Cortex of kidney (tissue), 1 donor: ENCODE data around the gene S100A2.
"Not testable (repeated sequence)": the region's sequence is repeated elsewhere in the genome, so short reads cannot be mapped to it uniquely, and the experiment has no call there.

Experiments used
- DNase-seq: peaks from one replicate; lab custom pipeline; 2025; lab: John Stamatoyannopoulos, UW

The S100A2 gene

DNA sequence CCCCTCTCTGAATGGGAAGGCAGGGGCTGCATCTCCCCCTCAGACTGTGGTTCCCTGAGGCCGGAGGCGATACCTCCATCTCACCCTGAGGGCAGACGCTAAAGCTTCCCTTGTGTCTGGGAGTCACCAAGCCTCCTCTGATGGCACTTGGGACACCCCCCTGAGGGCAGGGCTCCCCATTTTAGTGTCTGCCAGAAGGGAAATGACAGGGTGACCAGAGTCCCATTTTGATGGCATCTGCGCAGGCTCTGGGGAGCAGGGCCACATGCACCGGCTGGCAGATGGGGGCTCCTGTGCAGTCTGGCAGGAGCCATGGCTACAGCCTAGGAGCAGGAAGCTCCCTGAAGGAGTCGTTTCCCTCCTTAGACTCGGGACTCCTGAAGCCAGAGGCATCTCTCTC is 1.7 kb downstream of the S100A2 start:
- no peak for DNase-seq

DNA sequence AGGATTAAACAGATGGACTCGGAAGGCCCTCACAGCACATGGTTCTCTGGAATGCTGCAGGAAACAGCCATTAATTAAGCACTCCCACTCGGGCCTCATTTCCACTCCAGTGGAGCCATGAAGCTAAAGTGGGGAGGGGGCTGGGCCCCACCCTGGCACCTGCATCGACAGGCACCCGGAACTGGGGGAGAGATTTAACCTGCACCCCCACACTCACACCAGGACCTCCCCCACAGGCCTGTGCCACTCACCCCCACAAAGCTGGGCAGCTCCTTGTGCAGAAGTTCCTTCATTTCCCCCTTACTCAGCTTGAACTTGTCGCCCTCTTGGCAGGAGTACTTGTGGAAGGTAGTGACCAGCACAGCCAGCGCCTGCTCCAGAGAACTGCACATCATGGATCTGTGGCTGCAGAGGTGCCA is 2.2 kb downstream of the S100A2 start:
- DNase-seq = no peak

DNA sequence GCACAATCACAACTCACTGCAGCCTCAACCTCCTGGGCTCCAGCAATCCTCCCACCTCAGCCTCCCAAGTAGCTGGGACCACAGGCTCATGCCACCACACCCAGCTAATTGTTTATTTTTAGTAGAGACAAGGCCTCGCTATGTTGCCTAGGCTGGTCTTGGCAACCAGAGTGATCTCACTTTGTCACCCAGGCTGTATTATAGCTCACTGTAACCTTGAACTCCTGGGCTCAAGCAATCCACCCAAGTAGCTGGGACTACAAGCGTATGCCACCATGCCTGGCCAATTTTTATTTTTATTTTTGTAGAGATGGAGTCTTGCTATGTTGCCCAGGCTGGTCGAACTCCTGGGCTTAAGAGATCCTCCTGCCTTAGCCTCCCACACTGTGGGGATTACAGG is 3.6 kb downstream of the S100A2 start:
- not testable (repeated sequence) for DNase-seq

DNA sequence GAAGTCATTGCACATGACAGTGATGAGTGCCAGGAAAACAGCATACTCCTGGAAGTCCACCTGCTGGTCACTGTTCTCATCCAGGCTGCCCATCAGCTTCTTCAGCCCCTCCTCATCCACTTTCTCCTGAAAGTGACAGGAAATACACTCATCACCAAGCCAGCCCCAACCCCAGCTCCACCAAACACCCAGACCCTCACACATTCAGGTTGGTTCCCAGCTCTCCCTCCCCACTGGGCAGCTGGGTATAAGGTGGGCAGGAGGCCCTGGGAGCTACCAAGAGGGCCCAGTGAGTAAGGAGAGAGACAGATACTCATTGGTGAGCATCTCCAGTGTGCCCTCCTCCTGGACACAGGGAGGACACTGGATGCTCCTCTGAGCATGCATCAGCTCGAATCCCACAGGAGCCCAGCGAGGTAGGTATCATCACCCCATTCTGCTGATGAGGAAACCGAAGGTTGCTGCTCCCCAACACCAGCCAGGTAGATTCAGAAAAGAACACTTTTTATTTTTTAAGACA is 4.1 kb downstream of the S100A2 start:
- DNase-seq = no peak

DNA sequence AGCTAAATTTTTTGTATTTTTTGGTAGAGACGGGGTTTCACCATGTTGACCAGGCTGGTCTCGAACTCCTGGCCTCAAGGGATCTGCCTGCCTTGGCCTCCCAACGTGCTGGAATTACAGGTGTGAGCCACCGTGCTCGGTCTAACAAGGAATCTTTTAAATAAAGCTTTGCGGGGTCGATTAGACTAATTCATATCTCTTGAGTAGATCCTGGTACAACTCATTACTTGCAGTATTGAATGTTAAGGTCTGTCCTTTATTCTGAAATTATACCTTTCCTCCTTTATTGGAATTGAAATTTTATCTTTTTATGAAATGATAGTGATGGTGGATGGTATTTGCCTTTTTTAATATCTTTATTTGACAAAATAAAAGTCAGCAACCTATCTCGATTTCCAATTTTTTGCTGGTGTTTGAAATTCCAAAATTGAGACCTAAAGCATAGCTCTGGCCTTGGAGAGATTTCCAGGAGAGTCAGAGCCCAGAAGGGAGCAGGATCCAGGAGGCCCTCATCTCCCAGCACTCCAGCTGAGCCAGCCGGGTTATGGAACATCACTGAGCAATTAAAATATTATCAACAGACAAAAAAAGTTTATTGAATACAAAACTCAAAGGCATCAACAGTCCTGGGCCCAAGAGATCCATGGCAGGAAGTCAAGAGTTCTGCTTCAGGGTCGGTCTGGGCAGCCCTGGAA is 4.7 kb downstream of the S100A2 start:
- DNase-seq = no peak

DNA sequence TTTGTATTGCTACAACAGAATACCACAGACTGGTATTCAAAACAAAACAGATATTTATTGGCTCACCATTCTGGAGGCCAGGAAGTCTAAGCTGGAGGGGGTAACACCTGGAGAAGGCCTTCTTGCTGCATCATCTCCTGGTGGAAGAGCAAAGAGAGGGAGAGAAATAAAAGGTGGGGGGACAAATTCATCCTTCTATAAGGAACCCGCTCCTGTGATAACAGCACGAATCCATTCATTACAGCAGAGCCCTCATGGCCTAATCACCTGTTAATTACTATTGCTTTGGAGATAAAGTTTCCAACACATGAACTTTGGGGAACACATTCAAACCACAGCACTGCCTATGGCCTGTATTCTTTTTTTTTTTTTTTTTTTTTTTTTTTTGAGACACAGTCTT is 5.4 kb downstream of the S100A2 start:
- DNase-seq = no peak

DNA sequence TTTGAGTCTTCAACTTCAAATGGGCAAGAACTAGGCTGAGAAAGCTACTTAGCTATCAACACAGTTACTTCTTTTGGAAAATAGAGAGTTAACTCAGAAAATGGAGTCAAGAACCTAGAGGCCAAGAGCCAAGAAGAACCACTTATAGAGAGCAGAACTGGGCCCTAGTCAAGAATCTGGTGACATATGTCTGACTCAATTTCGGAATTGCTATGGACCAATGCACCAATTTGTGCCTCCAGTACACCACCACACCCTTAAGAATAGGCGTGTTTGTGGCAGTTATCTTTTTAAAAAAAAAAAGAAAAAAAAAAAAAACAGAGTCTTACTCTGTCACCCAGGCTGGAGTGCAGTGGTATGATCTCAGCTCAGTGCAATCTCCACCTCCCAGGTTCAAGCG is 7.8 kb downstream of the S100A2 start:
- no peak for DNase-seq

DNA sequence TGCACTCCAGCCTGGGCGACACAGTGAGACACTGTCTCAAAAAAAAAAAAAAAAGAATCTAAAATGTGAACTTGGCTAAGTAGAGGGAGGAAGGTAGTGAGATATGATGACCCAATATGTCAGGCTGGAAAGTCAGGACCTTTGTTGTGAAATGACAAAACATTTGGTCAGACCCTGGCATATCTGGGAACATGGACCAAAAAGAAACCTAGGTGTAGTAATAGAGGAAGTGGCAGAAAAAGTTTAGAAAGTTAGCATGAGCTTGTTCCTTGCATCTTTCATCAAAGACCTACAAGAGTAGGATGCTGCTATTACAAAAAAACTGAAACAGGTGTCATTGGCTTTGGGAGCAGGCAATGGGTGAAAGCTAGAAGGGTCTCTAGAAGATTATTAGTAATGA is 9.3 kb downstream of the S100A2 start:
- no peak for DNase-seq

DNA sequence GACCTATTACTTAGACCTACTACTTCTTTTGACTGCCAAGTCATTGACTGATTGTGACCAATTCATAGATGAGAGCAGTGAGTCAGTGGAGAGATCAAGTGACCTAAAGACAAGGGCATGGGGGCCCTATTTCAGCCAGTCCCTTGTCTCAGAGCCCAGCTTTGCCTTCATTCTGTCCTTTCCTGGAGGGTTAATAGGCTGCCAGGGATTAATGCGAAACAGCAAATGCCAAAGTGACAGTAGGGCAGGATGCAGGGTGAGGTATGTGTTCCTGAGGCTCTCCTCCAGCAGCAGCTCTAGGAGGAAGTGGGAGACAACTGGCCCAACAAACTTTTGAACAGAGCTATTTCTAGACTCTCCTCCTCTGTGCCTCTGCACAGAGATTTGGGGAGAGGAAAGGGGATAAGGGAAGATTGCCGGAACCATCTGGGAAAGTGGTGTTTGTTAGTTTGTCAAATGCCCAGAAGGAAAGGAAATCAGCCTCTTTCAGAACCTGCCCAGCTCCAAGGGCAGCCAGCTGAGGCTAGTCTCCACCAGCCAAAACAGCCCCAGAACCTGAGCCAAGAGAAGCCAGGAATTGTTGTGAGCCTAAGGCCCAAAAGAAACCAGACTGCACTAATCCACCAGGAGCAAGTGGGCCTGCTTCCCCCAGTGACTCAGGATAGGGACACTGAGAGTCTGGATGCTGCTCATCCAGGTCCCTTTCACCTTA is 11.7 kb downstream of the S100A2 start:
- DNase-seq = no peak

DNA sequence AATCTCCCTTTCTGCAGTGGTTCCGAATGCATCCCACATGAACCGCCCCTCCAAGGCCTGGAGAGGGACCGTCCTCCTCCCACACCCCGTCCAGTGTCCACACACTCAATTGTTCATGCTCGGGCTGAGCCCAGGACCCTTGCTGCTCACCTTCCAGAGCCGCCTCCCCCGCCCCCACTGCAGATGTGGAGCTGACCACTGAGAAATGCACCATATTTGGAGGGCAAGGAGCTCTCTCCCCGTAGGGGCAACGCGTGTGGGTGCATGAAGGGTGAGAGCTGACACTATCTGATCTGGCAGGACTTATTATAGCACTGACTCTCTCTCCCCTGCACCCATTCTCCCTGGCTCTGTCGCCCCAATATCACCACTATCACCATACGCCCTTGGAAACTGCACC is 12.5 kb downstream of the S100A2 start:
- DNase-seq = no peak

DNA sequence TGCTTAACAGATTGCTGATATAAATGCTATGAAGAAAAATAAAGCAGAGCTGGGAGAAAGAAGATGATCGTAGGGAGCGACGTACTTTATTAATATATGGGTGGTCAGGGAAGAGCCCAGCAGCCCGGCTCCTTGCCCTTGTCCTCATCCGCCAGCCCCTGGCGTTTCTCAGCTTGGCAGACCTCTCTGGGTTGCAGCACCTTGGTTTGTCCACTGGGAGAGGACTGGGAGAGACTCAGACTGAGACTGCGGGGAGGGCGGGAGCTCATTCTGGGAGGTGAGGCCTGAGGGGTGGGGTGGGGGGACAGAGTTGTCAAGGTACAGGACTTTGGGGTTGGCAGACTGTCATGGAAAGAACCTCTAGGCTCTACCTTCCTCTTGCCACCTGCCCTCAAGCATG is 13.3 kb downstream of the S100A2 start:
- DNase-seq = no peak

DNA sequence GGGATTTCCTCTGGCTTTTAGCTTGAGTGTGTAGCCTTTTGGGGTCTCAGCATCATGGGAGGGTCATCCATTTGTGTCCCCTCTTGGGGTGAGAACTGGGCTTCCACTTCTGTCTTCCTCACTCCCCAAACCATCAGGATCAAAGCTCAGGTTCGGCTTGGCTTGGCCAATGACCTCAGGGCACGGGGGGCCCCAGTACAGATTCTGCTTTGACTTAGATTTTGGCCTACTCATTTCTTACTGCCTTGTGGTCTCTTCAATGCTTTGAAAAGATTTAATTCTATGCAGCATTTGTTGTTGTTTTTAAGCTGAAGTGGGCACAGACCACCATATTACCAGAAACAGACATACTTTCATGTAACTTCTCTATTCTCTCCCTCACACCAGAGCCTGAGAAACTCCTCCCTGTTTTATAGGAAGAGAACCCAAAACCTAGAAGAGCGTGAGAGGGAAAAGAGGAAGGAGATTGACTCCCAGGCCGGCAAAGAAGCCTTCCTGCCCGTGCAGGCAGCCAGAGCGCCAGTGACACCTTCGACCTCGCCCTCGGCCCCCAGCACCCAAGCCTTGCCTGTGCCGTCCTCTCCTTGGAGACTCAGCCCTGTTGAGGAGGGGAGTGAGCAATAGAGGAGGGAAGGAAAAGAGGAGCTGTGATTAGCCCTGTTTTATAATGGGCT is 14.7 kb downstream of the S100A2 start:
- DNase-seq = no peak

DNA sequence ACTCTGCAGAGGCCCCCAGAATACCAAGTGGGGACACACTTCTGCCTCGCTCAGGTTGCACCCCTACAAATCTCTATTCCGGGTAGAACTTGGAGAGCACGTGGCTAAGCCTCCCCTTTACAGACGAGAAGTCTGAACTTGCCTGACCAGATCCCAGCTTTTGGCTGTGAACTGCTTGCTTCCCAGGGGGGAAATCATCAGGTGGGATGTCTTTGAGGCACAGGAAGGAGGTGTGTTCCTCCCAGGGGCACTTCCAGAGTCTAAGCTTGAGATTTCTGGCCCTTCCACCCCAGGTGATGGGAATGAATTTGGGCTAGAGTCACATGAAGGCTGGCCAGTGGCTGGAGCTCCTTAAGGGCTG is 15.3 kb downstream of the S100A2 start:
- DNase-seq = no peak

DNA sequence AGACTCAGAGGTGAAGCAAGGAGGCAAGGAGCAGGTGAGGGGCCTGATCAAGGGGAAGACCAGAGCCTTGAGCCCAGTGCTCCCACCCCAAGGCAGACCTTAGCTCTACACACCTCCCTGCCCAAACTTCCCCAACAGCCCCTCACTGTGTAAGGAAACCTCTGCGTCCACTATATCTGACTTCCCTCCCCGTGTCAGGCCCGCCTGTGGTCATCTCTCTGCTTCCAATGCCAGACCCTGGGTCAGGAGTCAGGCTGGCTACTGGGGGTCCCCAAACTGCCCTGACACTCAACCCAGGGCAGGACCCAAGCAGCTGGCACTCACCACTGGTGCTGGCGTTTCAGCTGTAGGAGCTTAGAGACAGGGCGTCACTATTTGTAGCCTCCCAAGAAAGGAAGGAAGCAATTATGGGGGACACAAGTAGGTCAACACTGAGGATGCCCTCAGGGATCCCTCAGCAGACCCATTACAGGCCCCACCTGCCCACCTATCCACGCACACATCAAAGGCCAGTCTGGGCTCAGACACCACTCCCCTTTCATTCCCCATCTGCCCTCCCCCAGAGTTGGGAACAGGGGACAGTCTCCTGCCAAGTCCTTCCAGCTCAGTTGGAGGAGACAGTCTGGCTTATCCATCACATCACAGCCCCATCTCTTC is 15.8 kb downstream of the S100A2 start:
- no peak for DNase-seq

DNA sequence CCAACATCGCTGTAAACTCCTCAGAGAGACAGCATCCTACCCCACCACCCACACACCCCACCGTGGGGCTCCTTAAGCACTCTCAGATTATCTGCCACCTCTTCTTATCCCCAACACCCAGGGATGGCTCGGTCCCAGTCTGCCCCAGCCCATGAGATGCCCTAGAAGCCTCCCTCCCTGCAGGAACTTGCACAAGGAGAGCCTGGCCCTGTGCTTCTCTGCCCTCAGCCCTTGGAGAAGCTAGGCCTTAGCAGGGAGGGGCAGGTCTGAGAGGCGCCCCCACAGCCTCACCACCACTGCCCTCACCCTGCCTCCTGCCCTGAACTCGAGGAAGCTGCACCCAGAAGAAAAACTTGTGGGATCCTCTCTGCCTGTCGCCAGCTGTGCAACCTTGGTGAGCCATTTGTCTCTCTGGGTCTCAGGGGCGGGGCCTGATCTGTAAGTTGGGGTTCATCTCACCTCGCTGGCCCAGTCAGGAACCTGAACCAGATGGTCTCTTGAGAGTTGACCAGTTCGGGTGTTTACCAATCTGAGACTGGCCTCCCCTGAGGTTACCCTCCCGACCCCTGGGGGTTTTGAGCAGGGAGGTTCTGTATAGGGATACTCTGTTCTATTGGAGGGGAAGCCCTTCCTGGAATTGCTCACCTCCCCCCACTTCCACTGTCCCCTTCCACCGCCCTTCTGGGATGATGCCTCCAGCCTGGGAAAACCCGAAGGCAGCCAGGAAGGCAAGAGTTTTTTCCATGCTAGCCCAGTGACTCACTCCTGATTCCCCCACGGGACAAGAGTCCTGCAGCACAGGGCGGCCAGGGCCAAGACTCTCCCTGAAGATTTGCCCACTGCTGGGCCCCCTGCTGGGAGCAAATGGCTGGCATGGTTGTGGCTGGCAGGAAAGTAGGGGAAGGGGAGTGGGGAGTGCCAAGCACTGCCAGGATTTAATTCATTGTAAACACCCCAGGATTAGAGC is 16.6 kb downstream of the S100A2 start, which contains the start of gene S100A3:
Gene S100A3 (minus strand): TSS at position 537 of the 967 bp plus-strand sequence. CDS start 773 bp downstream, outside the sequence.
- no peak for DNase-seq

DNA sequence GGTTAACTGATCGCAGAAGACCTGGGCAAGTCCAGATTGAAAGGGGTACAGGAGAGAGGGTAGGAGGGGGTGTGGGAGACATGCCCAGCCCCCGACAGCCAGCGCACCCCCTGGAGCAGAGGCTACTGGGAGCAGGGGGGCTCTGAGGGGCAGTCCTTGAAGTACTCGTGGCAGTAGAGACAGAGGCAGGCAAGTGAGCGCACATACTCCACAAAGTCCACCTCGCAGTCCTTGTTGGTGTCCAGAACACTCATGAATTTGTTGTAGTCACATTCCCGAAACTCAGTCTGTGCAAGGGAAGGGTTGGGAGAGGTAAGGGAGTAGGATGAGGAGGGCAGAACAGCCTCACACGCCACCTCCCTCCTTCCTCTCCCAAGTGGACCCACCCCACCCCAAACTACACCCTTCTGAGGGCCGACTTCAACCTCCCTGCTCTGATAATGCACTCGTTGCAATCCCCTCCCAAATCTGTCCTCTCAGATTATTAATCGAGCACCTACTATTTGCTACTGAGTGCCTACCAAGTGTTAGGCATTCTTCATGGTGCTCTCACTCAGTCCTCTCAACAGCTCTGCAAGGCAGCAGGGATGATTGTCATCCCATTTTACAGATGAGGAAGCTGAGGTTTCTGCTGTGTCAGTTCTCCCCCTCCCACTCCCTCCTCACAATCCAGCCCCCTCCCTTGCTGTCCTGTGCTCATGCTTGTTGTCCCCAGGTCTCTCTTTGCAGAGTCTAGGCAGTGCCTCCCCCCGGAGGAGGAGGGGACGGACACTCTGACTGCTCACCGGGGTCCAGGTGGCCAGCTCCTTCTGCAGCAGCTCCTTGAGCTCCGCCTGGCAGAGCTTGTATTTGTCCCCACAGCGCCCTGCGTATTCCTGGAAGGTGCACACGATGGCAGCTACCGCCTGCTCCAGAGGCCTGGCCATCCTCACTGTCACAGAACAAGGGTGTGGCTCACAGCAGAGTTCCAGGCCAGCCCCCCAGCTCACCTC is 17.8 kb downstream of the S100A2 start:
- no peak for DNase-seq

DNA sequence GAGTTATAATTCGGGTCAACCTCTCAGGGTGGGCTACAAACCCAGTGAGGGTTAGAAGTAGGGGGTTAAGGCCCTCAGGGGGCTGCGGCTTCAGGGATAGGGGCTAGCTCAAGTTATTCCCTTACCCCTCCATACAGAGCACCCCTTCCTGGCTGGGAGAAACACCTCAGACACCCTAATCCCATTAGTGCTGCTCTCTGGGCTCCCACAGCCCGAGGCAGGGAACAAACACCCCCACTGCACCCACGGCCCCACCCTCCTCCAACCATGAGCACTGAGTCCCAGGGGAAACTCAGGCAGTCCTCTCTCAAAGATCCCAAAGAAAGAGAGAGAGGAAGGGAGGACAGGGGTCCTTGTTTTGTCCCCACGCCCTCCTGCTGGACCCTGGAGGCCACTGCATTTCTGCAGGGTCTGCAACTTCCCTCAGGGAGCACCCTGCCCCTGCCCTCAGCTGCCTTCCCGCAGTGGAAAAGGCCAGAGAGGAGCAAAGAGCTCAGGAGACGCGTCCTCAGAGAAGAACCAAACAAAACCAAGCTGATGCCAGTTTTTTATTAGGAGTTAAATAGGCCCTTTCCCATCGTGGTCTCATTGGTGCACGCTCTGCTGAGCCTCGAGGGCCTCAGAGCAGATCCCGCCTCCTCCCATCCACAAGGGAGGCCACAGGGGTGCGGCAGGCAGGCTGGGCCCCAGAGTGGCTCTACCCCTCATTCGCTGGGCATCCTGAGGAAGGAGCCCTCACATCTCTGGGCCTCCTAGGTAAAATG is 18.7 kb downstream of the S100A2 start:
- DNase-seq = no peak

DNA sequence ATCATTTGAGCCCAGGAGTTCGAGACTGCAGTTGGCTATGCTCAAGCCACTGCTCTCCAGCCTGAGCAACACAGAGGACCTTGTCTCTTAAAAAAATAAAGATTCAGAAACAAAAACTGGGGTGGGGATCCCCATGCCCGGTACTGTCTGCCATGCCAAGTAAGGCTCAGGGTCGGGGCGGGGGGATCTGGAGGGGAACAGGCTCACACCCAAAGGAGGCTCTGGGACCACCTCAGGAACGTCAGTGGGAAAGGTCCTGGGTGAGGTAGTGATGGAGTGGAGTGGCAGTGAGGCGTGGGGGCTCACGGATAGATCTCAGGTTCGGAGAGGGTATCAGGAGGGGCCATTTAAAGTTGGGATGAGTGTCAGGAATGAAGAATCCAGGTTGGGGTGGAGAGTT is 19.3 kb downstream of the S100A2 start:
- no peak for DNase-seq
